HG03520 (cell line): ENCODE data around the gene MYLK3.
"Not testable (repeated sequence)": the region's sequence is repeated elsewhere in the genome, so short reads cannot be mapped to it uniquely, and the experiment has no call there.

Source experiments
- ATAC-seq: cut with Tn5 transposase; IDR thresholded peaks from one replicate; pipeline ENCODE4 v1.9.1; 2021; ENCODE audit warnings: mild to moderate bottlenecking, moderate library complexity; ENCODE audit not compliant: unreplicated experiment

MYLK3 gene

DNA sequence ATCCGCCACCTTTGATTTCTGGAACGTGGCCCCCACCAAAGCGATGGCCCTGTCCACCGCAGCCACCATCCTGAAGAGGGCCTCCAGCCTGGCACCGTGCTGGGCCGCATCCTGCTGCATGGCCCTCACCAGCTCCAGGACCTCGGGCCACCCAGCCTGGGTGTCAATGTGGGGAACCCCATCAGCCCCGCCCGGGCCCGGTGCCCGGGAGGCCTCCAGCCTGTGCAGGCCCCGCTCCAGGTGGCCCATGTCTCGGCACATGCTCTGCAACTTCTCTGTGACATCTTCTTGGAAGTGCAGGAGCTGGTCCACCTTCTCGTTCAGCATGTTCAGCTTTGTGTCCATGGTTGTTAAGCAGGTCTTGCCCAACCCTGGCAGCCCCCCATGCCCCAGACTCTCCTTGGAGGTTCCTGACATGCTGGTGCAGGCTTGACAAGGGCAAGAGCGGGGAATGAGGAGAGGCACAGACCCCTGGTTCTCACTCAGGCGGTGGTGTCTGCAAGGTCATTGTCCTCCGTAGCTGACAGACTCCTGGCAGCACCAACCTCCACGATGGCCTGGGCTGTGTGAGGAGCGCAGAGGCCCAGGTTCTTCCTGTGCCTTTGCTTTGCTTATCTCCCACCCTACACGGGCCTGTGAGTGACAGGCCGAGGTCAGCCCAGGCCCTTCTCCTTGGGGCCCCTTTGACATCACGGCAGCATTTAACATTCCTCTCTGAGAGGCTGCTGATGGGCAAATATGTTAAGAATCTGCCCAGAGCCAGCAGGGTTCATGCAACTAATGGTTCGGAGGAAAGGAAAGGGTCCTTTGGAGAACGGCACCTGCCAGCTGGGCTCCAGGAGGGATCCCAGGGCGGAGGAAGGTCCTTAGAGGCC is at the start of gene MYLK3:
Gene MYLK3 (minus strand): TSS at position 568 of the 875 bp plus-strand sequence. CDS start 151 bp downstream, at position 417.
- ATAC-seq, result peak; percentile 14

DNA sequence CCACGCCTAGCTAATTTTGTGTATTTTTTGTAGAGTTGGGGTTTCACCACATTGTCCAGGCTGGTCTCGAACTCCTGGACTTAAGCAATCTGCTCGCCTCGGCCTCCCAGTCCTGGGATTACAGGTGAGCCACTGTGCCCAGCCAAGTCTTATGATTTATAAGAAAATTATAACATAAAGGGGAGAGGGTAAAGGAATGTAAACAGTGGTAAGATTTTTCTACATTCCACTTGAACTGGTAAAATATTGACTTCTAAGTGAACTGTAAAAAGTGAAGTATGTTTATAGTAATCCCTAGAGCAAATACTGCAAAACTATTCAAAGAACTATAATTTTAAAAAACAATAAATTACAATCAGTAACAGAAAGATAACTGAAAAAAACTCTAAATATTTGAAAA is 49.4 kb upstream of the MYLK3 start:
- ATAC-seq, result no peak

DNA sequence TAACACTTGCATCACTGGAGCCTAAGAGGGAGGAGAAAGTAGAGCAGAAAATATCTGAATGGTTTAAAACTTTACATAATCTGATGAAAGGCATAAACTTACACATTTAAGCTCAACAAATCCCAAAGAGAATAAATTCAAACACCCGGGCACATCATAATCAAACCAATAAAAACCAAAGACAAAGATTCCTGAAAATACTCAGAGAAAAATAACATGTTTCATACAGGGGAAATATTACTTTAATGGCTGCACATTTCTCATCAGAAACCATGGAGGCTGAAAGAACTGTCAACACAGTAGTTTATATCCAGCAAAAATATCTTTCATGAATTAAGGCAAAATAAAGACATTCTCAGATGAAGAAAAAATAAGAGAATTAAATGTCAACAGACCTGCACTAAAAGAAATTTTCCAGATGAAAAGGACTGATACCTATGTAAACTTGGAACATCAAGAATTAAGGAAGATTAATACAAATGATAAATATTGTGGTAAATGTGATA is 48.7 kb upstream of the MYLK3 start:
- no peak for ATAC-seq

DNA sequence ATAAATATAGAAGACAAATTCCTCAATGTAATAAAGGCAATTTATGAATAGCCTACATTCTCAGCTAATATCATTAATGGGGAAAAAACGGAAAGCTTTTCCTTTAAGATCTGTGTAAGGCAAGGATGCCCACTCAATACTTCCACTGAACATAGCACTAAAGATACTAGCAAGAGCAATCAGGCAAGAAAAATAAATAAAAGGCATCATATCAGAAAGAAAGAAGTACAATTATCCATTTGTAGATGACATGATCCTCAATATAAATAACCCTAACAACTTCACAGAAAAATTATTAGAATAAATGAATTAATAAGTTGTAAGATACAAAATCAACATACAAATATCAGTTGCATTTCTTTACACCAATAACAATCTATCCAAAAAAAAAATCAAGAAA is 45.7 kb upstream of the MYLK3 start:
- no peak for ATAC-seq

DNA sequence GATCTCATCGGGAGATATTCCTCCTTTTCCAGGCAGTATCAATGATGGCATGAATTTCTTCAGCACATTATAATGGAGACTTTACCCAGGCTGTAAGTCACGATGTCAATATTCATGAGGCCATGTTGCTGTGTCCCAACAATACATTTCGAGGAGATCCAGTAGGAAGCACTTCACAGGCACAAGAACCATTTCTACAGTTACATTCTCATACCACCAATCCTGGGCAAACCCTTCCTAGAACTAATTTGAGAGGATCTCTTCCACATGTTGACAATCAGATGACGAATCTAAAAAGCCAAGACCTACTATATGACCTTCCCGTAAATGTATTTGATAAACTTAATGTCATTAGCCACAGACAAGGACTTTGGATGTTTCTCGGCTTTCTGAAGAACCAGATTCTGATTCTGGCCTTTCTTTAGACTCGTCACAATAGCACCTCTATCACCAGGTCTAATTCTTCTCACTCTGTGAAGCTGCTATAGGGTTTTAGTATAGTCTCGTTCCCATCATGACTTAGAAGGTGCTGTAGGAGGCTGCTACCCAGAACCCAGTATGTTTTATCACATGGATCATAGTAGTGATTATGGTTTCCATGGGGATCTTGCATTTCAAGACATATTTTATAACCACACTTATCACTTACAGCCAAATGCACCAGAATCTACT is 42.6 kb upstream of the MYLK3 start:
- no peak for ATAC-seq

DNA sequence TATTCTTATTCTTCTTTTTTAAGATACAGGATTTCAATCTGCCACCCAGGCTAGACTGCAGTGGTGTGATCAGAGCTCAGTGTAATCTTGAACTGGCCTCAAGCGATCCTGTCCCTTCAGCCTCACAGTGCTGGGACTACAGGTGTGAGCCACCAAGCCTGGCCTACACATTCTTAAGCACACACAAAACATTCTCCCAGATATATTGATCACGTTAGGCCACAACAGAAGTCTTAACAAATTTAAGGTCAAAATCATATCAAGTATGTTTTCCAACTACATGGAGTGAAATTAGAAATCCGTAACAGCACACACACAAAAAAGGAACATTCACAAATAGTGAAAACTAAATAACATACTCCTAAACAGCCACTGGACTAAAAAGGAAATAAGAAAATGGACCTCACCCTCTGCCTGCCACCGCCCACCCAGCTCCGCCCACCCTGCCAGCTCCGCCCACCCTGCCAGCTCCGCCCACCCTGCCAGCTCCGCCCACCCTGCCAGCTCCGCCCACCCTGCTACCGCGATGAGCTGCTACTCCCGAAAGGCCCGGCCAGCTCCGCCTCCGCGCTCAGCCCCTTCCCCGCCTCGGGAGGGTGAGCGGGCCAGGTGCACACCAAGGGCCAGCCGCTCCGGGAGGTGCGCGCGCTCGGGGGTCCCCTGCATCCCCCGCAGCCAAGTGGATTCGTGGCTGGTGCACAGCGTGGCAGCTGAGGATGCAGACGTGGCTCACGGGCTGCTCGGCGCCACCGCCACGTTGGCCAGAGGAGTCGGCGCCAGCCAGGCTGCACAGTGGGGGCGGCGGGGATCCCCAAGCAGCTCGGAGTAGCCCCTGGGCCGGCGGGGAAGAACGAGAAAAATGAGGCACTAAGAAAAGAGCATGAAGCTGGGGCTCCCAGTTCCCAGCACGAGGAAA is 41.6 kb upstream of the MYLK3 start:
- ATAC-seq, result peak; percentile 86

DNA sequence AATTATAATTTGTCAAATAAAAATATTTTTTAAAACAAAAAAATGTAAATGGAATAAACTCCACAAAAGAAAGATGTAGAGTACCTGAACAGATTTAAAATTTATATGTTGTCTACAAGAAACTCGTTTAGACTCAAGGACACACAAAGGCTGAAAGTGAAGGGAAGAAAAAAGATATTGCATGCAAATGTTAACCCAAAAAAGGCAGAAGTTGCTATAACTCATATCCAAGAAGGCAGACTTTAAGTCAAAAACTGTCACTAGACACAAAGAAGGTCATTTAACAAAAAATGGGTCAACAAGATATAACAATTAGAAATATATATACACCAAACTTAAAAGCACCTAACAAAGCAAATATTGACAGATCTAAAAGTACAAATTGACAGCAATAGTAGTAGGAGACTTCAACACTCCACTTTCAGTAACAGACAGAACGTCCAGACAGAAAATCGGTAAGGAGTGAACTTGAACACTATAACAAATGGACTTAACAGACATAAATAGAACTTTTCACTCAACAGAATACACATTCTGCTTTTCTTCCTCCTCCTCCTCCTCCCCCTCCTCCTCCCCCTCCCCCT is 40.8 kb upstream of the MYLK3 start:
- no peak for ATAC-seq

DNA sequence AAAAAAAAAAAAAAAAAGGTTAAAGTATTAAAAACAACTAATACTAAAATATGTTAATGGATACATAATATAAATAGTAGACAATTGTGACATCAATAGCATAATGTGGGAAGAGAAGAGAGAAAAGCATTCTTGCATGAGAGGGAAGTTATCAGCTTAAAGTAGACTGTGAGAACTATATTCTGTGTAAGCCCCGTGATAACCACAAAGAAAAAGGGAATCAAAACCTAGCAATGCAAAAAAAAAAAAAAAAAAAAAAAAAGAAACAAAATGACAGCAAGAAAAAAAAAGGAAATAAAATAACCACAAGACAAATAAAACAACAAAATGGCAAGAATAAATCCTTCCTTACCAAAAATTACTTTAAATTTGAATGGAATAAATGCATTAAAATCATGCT is 39.8 kb upstream of the MYLK3 start:
- ATAC-seq, result no peak

DNA sequence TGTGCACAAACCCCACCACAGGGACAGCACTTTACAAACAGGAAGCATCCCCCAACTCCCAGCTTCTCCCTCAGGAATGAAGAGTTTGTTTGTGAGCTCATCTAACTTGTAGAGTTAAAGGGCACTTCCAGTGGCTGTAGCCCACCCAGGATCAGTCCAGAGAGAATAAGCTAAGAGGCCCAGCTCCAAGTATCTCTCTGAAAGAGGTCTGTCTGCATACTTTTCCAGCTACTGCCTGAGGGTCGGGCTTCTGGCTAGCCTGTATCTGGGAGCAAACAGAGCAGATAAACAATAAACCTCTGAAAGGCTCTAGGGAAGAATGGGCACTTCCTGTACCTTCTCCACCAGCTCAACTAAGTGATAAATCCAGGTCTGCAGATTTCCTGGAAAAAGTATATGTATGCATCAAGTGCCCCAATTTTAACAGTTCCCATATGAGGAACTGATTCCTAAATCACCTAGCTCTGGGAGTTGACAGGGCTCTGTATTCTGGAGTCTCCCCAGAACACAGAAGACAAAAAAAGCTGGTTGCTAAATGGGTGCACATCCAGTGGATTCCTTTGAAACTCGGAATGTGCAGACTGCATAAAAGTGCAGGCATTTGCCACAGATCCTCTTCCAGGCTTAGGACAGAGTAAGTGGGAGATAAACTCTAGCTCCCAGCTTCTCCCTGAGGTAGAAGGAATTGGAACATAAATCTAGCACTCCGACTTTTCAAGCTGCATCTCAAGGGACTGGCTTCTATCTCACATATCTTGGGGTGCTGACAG is 37.1 kb upstream of the MYLK3 start:
- ATAC-seq, result no peak

DNA sequence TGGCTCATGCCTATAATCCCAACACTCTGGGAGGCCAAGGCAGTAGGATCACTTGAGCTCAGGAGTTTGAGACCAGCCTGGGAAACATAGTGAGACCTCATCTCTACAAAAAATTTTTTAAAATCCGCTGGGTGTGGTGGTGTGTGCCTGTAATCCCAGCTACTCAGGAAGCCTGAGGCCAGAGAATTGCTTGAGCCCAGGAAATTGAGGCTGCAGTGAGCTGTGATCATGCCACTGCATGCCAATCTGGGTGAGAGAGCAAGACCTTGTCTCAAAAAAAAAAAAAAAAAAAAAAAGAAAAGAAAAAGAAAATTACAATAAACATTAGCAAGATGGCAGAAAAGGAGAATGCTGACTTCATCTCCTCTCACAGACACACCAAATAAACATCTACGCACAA is 36.4 kb upstream of the MYLK3 start:
- not testable (repeated sequence) for ATAC-seq

DNA sequence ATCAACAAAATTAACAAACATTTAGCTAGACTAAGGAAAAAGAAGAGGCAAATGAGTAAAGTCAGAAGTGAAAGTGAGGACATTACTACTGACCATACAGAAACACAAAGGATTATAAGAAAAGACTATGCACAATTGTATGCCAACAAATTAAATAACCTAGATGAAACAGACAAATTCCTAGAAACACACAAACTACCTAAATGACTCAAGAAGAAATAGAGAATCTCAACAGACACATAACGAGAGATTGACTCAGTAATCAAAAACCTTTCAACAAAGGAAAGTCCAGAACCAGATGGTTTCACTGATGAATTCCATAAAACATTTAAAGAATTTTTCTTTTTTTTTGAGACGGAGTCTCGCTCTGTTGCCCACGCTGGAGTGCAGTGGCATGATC is 35.7 kb upstream of the MYLK3 start:
- no peak for ATAC-seq

DNA sequence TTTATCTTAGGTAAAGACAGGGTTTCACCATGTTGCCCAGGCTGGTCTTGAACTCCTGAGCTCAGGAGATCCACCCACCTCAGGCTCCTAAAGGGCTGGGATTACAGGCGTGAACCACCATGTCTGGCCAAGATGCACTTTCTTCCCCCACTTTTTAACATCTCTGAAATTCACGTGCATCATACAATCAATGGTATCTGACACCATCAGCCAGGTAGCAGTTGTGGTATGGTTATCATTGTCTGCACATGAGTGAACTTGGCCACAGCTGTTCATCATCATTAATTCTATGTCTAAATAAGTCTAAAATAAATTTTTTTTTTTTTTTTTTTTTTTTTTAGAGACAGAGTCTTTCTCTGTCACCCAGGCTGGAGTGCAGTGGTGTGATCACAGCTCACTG is 34.2 kb upstream of the MYLK3 start:
- ATAC-seq, result no peak

DNA sequence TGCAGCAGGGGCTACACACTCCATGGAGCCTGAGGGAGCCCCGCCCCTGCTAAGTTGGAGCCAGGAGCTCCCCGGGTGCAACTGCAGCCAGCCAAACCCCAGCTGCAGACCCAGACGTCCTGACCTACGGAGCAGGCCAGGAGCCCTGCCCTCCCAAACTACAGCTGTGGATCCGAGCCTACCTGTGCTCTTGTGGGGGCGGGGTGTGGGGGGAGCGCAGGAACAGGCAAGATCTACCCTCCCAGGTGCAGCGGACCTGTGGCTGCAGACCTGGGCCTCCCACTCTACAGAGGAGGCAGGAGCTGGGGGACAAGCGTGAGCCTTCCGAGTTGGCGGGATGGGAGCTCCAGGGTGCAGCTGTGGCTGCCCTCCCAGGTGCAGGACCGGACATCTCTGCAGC is 29.7 kb upstream of the MYLK3 start:
- ATAC-seq, result no peak

DNA sequence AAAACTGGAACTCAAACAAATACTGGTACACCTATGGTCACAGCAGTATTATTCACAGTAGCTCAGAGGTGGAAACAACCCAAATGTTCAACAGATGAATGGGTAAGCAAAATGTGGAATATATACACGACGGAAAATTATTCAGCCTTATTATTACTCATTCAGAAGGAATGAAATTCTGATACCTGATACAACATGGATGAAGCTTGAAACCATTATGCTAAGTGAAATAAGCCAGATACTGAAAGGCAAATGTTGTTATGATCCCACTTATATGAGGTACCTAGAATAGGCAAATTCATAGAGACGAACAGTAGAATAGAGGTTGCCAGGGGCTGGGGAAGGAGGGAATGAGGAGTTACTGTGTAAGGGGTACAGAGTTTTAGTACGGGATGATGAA is 27.1 kb upstream of the MYLK3 start:
- ATAC-seq, result peak; percentile 13

DNA sequence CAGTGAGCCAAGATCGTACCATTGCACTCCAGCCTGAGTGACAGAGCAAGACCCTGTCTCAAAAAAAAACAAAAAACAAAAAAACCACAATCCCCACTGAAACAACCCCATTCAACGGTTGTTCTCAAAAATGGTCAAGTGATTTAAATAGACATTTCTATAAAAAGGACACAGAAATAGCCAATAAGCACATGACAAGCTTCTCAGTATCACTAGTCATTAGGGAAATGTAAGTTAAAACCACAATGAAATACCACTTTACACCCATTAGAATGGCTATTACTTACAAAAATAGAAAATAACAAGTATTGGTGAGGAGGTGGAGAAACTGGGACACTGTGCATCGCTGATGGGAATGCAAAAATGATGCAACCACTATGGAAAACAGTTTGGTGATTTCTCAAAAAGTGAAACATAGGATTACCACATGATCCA is 26.6 kb upstream of the MYLK3 start:
- peak; percentile 59 for ATAC-seq

DNA sequence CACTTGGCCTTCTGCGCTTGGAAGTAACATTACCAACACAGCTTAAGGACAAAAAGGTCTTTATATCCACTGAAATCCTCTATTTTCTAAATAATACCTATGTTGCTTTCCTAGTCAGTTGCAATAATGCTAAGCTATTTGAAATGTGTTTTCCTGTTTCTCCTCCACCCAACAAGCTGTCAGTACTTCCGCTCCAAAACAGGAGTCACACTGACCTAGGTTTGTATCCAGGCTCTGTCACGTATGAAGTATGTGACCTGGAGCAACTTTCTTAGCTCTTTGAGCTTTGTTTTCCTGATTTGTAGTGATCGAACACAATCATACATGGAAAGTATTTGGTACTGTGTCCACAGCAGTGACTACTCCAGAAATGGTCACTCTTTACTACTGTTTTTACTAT is 24.3 kb upstream of the MYLK3 start:
- no peak for ATAC-seq

DNA sequence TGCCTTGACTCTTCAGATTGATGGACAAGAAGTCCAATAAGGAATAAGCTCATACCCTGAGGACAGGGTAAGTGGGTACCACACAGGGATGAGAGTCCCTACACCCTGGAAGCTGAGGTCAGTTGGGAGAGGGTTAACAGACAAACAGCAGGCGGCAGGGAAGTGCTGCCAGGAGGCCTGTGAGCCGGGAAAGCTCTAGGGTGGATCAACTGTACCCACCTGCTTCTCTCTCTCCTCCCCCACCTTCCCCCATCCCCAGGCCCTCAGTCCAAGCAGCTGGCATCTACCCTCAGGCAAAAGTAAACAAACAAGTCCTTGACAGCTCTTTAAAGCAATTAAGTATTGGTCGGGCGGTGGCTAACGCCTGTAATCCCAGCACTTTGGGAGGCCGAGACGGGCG is 20.7 kb upstream of the MYLK3 start:
- no peak for ATAC-seq

DNA sequence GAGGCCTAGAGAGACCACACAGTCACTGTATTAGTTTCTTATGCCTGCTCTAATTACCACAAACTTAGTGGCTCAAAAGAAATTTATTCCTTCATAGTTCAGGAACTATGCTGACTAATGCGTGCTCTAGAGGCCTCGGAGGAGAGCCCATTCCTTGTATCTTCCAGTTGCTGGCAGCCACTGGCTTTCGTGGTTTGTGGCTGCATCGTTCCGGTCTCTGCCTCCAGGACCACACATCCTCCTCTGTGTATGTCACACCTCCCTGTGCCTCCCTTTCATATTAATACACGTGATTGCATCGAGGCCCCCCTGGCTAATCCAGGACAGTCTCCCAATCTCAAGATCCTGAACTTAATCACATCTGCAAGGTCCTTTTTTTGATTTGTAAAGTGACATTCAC is 16.9 kb upstream of the MYLK3 start:
- no peak for ATAC-seq

DNA sequence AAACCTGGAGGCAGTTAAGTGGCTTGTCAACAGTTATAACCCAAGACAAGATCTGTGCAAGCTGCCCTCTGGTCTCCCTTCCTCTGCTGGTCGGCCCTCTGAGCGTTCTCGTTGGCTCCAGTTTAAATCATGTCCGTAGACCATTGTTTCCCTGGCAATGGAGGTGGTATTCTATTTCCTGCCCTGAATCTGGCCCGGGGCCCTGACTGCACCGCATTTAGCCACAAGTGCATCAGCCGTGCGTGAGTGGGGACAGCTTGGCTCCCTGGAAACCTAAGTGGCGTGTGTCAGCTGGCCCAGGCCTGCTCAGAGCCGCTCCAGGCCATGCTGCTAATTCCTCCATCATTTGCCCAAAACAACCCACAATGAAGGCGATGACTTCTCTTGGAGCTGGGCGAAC is 15.0 kb upstream of the MYLK3 start:
- no peak for ATAC-seq

DNA sequence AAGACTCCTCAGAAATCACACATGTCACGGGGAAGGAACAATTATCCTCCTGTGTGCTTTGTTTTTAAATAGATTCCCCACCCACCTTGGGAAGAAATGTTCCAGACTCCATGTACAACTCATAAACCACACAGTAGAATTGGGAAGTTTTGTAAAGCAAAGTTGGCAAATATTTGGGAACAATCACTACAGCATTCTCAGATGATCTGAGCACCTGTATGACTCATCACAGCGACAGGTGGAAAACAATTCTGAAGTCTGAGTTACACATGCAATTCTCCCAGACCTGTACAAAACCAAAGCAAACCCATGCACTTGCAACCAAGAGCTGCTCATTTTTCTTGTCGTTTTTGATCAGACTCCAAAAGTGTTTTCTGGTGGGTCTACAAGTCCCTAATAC is 14.4 kb upstream of the MYLK3 start:
- ATAC-seq, result no peak
